CD8-positive, alpha-beta memory T cell (primary cell): ENCODE data around the gene CHRNE. TPM values are rescaled to one million over a fixed set of nuclear protein-coding genes. Genes with fewer than 3 reads are reported as not detected.
A peak's percentile ranks its signal among the peaks of the same experiment; 100 is the strongest.
"Not testable (repeated sequence)": the region's sequence is repeated elsewhere in the genome, so short reads cannot be mapped to it uniquely, and the experiment has no call there.

Experiments
- CTCF ChIA-PET: fragments of 350-600 bp; sonication (Branson Sonifier 250); formaldehyde crosslinking; loops from one replicate; lab custom pipeline; 2021; ENCODE audit warnings: antibody characterized with exemption; lab: Charles Lee
- POLR2A ChIA-PET: fragments of 350-600 bp; sonication (Branson Sonifier 250); formaldehyde crosslinking; loops from one replicate; lab custom pipeline; 2021; ENCODE audit warnings: antibody characterized with exemption; lab: Charles Lee
- DNase-seq, 5 donors: peaks; one replicate each; pipeline versions ENCODE4 v3.0.0 to v3.0.0-alpha.2; 2020 to 2022; ENCODE audit warnings: mixed read lengths in 1 of 5
- H3K27ac ChIP-seq: one replicate; pipeline ENCODE4 v1.7.0; 2013; ENCODE audit warnings: low read depth, mild to moderate bottlenecking, low read length, moderate library complexity
- H3K27me3 ChIP-seq: 2 replicates; pipeline ENCODE4 v1.7.0; 2013; ENCODE audit warnings: low read length, mild to moderate bottlenecking; ENCODE audit not compliant: insufficient read depth, poor library complexity, severe bottlenecking
- H3K36me3 ChIP-seq: 2 replicates; pipeline ENCODE4 v1.7.0; 2013; ENCODE audit warnings: mild to moderate bottlenecking, low read length, moderate library complexity; ENCODE audit not compliant: insufficient read depth
- H3K4me1 ChIP-seq: 2 replicates; pipeline ENCODE4 v1.7.0; 2013; ENCODE audit warnings: mild to moderate bottlenecking, low read length, moderate library complexity; ENCODE audit not compliant: insufficient read depth
- H3K4me3 ChIP-seq: 2 replicates; pipeline ENCODE4 v1.7.0; 2013; ENCODE audit warnings: mild to moderate bottlenecking, low read length
- H3K9me3 ChIP-seq: 2 replicates; pipeline ENCODE4 v1.7.0; 2013; ENCODE audit warnings: mild to moderate bottlenecking, low read length
- H3K27ac Mint-ChIP-seq, 8 donors: one replicate each; pipeline ENCODE4 v1.8.0; 2020 to 2021; ENCODE audit warnings: mixed read lengths in 8 of 8, mild to moderate bottlenecking in 6 of 8, inconsistent platforms in 3 of 8, moderate library complexity in 3 of 8
- H3K27me3 Mint-ChIP-seq, 2 donors: one replicate each; pipeline ENCODE4 v1.8.0; 2020 to 2021; ENCODE audit warnings: mixed read lengths in 2 of 2, mild to moderate bottlenecking in 1 of 2, moderate library complexity in 1 of 2
- H3K36me3 Mint-ChIP-seq, 3 donors: one replicate each; pipeline ENCODE4 v1.8.0; 2020 to 2021; ENCODE audit warnings: mixed read lengths in 3 of 3, inconsistent platforms in 1 of 3, mild to moderate bottlenecking in 1 of 3
- H3K4me1 Mint-ChIP-seq, 3 donors: one replicate each; pipeline ENCODE4 v1.8.0; 2020 to 2021; ENCODE audit warnings: mixed read lengths in 3 of 3, inconsistent platforms in 1 of 3, mild to moderate bottlenecking in 1 of 3
- H3K4me3 Mint-ChIP-seq, 7 donors: one replicate each; pipeline ENCODE4 v1.8.0; 2020 to 2021; ENCODE audit warnings: mixed read lengths in 7 of 7, mild to moderate bottlenecking in 6 of 7, moderate library complexity in 4 of 7, inconsistent platforms in 2 of 7
- H3K9me3 Mint-ChIP-seq, 5 donors: one replicate each; pipeline ENCODE4 v1.8.0; 2020 to 2022; ENCODE audit warnings: mixed read lengths in 5 of 5, mild to moderate bottlenecking in 3 of 5, moderate library complexity in 2 of 5, inconsistent platforms in 1 of 5
- polyA plus RNA-seq: library from polyadenylated mRNA; unstranded; fragments of 300-500 nt; fragmentation: Illumina TruSeq; gene quantifications from one replicate; pipeline ENCODE4 v1.2.3, GENCODE V29; 2021
- total RNA-seq, 2 experiments: library from RNA; stranded (reverse); gene quantifications; one replicate each; pipeline ENCODE4 v1.2.3, GENCODE V29; 2021

The CHRNE gene
- total and polyA plus RNA-seq, 3 experiments from 2014 or later = 0.23 to 0.38 (median 0.37) TPM

DNA sequence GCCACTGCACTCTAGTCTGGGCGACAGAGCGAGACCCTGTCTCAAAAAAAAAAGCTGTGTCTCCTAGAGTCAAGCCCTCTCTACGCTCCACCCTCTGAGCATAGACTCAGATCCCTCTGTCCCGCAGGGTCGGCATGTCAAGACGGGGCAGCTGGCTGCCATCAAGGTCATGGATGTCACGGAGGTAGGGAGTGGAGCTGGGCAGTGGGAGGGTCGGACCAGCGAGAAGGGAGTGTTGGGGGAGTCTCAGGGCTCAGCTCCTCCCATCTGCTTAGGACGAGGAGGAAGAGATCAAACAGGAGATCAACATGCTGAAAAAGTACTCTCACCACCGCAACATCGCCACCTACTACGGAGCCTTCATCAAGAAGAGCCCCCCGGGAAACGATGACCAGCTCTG lies 22.0 kb downstream of the CHRNE start:
- Mint-ChIP-seq H3K9me3 (no peaks in the 10 kb centered on the region), H3K36me3 (peaks cover 0 to 73% (median 8%) of the 10 kb centered on the region in 3 donors), H3K4me1 (peaks cover 0 to 2% (median 0%) of the 10 kb centered on the region in 3 donors), H3K27me3 (no peaks in the 10 kb centered on the region), H3K27ac (peak overlapping the region in 1 of 8 donors; percentile 8), H3K4me3 (peak overlapping the region in 1 of 7 donors; percentile 18)
- Histone ChIP-seq H3K36me3 (peaks cover 23% of the 10 kb centered on the region), H3K27me3 (no peaks in the 10 kb centered on the region), H3K4me1 (no peaks in the 10 kb centered on the region), H3K9me3 (no peaks in the 10 kb centered on the region), H3K4me3 (no peak overlapping the region), H3K27ac (no peak overlapping the region)
- POLR2A ChIA-PET = interaction anchor here (1.0 to 1.2 kb wide), 2 partner anchors 91 to 92 kb away, joined by 4 read pairs; partner anchors contain the start of gene GLTPD2
- CTCF ChIA-PET = interaction anchor here (0.9 to 2.6 kb wide), 7 partner anchors 13 to 313 kb away, joined by 3 to 17 read pairs (median 3); partner anchors contain the start of genes ARRB2 and MED11
- DNase-seq = no peak

DNA sequence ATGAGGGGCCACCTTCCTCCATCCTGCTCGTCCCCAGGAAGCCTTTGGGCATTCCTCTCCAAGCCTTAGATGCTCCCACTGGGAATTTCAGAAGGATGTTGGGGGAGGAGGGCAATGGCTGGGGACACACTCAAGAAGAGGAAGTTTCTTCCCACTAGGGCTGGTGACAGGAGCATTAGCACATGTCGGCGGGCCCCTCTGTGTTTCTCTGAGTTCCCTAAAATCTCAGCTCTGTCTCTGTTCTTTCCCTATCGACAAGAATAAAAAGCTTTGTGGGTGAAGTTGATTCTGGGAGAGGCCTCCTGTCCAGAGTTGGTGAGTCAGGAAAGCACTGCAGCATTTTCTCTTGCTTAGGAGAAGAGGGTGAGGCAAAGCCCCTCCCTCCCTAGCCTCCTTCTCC lies 23.3 kb downstream of the CHRNE start:
- DNase-seq = no peak
- Histone ChIP-seq H3K27ac (no peak overlapping the region), H3K4me1 (no peaks in the 10 kb centered on the region), H3K27me3 (no peaks in the 10 kb centered on the region), H3K36me3 (peaks cover 10% of the 10 kb centered on the region), H3K4me3 (no peak overlapping the region), H3K9me3 (no peaks in the 10 kb centered on the region)
- Mint-ChIP-seq H3K27me3 (no peaks in the 10 kb centered on the region), H3K9me3 (no peaks in the 10 kb centered on the region), H3K4me3 (no peak overlapping the region), H3K4me1 (peaks cover 0 to 6% (median 2%) of the 10 kb centered on the region in 3 donors), H3K27ac (peak overlapping the region in 1 of 8 donors; percentile 38), H3K36me3 (peaks cover 0 to 69% (median 8%) of the 10 kb centered on the region in 3 donors)
- ChIA-PET CTCF (no interaction called here), POLR2A (interaction anchor here (0.5 kb wide), 1 partner anchor 169 kb away, joined by 9 read pairs; the partner anchor contains the start of gene ARRB2)

DNA sequence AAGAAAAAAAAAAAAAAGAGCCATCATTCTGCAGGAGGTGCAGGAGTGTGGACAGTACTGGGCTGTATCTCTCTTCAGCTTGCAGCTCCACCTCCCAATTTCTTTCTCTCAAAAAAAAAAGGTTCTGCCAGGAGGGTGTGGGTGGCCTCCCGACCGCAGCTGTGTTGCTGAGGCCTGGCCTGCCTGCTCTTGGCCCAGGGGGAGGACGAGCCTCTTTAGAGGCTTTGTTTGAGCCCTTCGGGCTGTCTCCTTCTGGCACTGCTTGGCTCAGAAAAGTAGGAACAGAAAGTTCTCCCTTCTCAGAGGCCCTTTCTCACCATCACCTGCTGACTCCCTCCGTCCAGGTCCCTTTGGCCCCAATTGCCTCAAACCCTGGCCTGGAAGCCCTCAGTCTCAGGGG lies 25.8 kb downstream of the CHRNE start:
- POLR2A ChIA-PET = no interaction called here
- Mint-ChIP-seq H3K27ac (peak overlapping the region in 2 of 8 donors; percentile 46 to 65), H3K4me3 (no peak overlapping the region)

DNA sequence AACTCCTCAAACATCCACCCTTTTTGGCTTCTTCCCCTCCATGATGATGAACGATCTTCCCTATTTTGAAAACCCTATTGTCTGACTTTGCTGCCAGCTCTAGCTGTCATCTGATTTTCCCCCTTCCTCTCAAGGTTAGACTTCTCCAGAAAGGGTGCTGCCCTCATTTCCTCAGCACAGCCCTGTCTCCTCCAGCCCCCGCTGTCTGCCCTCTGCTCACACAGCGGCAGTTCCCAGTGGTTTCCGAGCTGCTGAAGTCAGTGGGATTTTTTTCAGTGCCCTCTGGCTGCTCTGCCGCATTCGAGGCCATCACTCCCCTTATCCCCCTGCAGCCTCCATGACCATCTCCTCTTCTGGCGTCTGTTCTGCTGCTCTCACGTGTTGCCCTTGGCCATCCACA lies 30.1 kb downstream of the CHRNE start:
- Histone ChIP-seq H3K36me3 (no peaks in the 10 kb centered on the region), H3K9me3 (no peaks in the 10 kb centered on the region), H3K27ac (no peak overlapping the region), H3K27me3 (no peaks in the 10 kb centered on the region), H3K4me1 (no peaks in the 10 kb centered on the region), H3K4me3 (no peak overlapping the region)
- no peaks in the 10 kb centered on the region for H3K9me3 Mint-ChIP-seq
- peaks cover 8 to 22% (median 20%) of the 10 kb centered on the region in 3 donors for H3K4me1 Mint-ChIP-seq
- DNase-seq = no peak
- H3K4me3 Mint-ChIP-seq = no peak overlapping the region
- H3K36me3 Mint-ChIP-seq = peaks cover 0 to 44% (median 10%) of the 10 kb centered on the region in 3 donors
- POLR2A ChIA-PET = no interaction called here
- CTCF ChIA-PET = no interaction called here
- H3K27me3 Mint-ChIP-seq = no peaks in the 10 kb centered on the region
- H3K27ac Mint-ChIP-seq = peak overlapping the region in 1 of 8 donors; percentile 75

More for the DNA sequence above, 25.8 kb downstream of the CHRNE start:
- Mint-ChIP-seq H3K4me1 (peaks cover 5 to 14% (median 12%) of the 10 kb centered on the region in 3 donors), H3K36me3 (peaks cover 0 to 65% (median 16%) of the 10 kb centered on the region in 3 donors), H3K27me3 (no peaks in the 10 kb centered on the region), H3K9me3 (no peaks in the 10 kb centered on the region)
- DNase-seq = no peak
- CTCF ChIA-PET = interaction anchor here (0.9 to 1.0 kb wide), 2 partner anchors 26 to 92 kb away, joined by 3 read pairs; partner anchors contain the start of gene CHRNE
- no peaks in the 10 kb centered on the region for H3K27me3 ChIP-seq
- no peak overlapping the region for H3K4me3 ChIP-seq
- H3K36me3 ChIP-seq = peaks cover 6% of the 10 kb centered on the region
- no peaks in the 10 kb centered on the region for H3K9me3 ChIP-seq
- H3K4me1 ChIP-seq = no peaks in the 10 kb centered on the region
- no peak overlapping the region for H3K27ac ChIP-seq

DNA sequence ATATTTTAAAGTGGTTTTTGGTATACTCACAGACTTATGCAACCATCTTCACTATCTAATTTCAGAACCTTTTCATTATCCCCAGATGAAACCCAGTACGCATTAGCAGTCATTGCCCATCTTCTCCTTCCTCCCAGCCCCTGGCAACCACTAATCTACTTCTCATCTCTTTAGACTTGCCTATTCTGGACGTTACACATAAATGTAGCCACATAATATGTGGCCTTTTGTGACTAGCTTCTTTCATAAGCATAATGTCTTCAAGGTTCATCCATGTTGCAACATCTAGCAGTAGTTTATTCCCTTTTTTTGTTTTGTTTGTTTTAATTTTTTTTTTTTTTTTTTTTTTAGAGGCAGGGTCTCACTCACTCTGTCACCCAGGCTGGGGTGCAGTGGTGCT lies 32.0 kb downstream of the CHRNE start:
- Histone ChIP-seq H3K4me3 (no peak overlapping the region), H3K27me3 (no peaks in the 10 kb centered on the region), H3K27ac (no peak overlapping the region), H3K9me3 (no peaks in the 10 kb centered on the region), H3K36me3 (no peaks in the 10 kb centered on the region), H3K4me1 (no peaks in the 10 kb centered on the region)
- ChIA-PET POLR2A (no interaction called here), CTCF (interaction anchor here (0.7 to 2.6 kb wide), 3 partner anchors 45 to 161 kb away, joined by 3 to 8 read pairs (median 3); partner anchors contain the start of gene ARRB2)
- no peak for DNase-seq
- H3K27me3 Mint-ChIP-seq = no peaks in the 10 kb centered on the region
- no peak overlapping the region for H3K27ac Mint-ChIP-seq
- peaks cover 0 to 37% (median 10%) of the 10 kb centered on the region in 3 donors for H3K36me3 Mint-ChIP-seq
- H3K4me1 Mint-ChIP-seq = peaks cover 8 to 22% (median 21%) of the 10 kb centered on the region in 3 donors
- H3K4me3 Mint-ChIP-seq = no peak overlapping the region
- no peaks in the 10 kb centered on the region for H3K9me3 Mint-ChIP-seq

DNA sequence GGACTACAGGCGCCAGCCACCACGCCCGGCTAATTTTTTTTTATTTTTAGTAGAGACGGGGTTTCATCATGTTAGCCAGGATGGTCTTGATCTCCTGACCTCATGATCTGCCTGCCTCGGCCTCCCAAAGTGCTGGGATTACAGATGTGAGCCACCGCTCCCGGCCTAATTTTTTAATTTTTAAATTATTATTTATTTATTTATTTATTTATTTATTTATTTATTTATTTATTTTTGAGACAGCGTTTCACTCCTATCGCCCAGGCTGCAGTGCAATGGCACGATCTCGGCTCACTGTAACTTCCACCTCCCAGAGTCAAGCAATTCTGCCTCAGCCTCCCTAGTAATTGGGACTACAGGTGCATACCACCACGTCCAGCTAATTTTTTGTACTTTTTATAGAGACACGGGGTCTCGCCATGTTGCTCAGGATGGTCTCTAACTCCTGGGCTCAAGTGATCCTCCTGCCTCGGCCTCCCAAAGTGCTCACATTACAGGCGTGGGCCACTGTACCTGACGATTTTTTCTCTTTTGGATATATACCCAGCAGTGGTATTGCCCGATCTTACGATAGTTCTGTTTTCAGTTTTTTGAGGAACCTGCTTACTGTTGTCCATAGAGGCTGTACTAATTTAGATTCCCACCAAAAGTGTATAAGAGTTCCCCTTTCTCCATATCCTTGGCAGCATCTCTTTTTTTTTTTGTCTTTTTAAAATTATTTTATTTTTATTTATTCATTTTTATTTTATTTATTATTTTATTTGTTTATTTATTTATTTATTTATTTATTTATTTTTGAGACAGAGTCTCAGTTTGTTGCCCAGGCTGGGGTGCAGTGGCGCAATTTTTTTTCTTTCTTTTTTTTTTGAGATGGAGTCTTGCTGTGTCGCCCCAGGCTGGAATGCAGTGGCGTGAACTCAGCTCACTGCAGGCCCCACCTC lies 33.6 kb downstream of the CHRNE start:
- H3K9me3 ChIP-seq, H3K27me3 ChIP-seq, POLR2A ChIA-PET, H3K9me3 Mint-ChIP-seq, H3K4me3 Mint-ChIP-seq, H3K4me3 ChIP-seq, H3K27ac ChIP-seq, H3K36me3 ChIP-seq, H3K4me1 ChIP-seq, H3K27me3 Mint-ChIP-seq, H3K27ac Mint-ChIP-seq, DNase-seq: not testable (repeated sequence)
- CTCF ChIA-PET = interaction anchor here (2.6 kb wide), 1 partner anchor 79 kb away, joined by 8 read pairs; no protein-coding TSS in a partner anchor
- Mint-ChIP-seq H3K4me1 (peaks cover 10 to 23% (median 20%) of the 10 kb centered on the region in 3 donors), H3K36me3 (peaks cover 0 to 32% (median 9%) of the 10 kb centered on the region in 3 donors)

DNA sequence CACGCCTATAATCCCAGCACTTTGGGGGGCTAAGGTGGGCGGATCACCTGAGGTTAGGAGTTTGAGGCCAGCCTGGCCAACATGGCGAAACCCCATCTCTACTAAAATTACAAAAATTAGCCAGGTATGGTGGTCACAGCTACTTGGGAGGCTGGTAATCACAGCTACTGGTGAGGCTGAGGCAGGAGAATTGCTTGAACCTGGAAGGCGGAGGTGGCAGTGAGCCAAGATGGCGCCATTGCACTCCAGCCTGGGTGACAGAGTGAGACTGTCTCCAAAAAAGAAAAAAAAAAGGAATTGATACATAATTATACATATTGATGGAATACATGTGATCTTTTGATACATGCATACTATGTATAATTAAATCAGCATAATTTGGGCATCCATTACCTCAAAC lies 35.4 kb downstream of the CHRNE start:
- not testable (repeated sequence) for H3K9me3 ChIP-seq, H3K4me3 Mint-ChIP-seq, H3K9me3 Mint-ChIP-seq, H3K27ac Mint-ChIP-seq, H3K27me3 ChIP-seq, H3K27ac ChIP-seq, H3K27me3 Mint-ChIP-seq, H3K4me3 ChIP-seq, H3K36me3 ChIP-seq, DNase-seq, H3K4me1 ChIP-seq
- CTCF ChIA-PET = interaction anchor here (0.9 to 1.1 kb wide), 3 partner anchors 14 to 77 kb away, joined by 3 read pairs; no protein-coding TSS in a partner anchor
- Mint-ChIP-seq H3K36me3 (peaks cover 0 to 24% (median 2%) of the 10 kb centered on the region in 3 donors), H3K4me1 (peaks cover 5 to 23% (median 14%) of the 10 kb centered on the region in 3 donors)
- POLR2A ChIA-PET = interaction anchor here (0.5 to 0.6 kb wide), 2 partner anchors 12 to 72 kb away, joined by 3 read pairs; partner anchors contain the start of genes RNF167 and SLC25A11
